ENCODE measurements around the gene CLOCK.

CLOCK gene

DNA sequence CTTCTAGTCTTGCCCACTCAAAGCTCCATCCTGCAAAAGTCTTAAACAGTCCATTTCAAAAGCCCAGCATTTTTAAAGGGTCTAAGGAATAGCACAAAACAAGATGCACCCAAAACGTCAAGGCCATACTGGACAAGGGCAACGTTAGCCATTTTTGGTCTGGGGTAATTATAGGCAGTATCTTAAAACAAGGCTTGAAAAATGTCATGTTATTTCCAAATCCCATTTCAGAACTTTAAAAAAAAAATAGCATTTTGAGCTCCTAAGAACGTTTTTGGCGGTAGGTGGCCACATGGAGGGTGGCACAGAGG lies 151.5 kb downstream of the CLOCK start:
- Histone ChIP-seq H3K4me3 (peak overlapping the region; percentile 93), H3K27ac (peak overlapping the region; percentile 99 to 100)
- TF ChIP-seq, protein P1, sequence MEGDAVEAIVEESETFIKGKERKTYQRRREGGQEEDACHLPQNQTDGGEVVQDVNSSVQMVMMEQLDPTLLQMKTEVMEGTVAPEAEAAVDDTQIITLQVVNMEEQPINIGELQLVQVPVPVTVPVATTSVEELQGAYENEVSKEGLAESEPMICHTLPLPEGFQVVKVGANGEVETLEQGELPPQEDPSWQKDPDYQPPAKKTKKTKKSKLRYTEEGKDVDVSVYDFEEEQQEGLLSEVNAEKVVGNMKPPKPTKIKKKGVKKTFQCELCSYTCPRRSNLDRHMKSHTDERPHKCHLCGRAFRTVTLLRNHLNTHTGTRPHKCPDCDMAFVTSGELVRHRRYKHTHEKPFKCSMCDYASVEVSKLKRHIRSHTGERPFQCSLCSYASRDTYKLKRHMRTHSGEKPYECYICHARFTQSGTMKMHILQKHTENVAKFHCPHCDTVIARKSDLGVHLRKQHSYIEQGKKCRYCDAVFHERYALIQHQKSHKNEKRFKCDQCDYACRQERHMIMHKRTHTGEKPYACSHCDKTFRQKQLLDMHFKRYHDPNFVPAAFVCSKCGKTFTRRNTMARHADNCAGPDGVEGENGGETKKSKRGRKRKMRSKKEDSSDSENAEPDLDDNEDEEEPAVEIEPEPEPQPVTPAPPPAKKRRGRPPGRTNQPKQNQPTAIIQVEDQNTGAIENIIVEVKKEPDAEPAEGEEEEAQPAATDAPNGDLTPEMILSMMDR (IDR thresholded peaks at IDR 0.05), result no peak
- DNase-seq (ENCODE audit: low spot score), result no peak

DNA sequence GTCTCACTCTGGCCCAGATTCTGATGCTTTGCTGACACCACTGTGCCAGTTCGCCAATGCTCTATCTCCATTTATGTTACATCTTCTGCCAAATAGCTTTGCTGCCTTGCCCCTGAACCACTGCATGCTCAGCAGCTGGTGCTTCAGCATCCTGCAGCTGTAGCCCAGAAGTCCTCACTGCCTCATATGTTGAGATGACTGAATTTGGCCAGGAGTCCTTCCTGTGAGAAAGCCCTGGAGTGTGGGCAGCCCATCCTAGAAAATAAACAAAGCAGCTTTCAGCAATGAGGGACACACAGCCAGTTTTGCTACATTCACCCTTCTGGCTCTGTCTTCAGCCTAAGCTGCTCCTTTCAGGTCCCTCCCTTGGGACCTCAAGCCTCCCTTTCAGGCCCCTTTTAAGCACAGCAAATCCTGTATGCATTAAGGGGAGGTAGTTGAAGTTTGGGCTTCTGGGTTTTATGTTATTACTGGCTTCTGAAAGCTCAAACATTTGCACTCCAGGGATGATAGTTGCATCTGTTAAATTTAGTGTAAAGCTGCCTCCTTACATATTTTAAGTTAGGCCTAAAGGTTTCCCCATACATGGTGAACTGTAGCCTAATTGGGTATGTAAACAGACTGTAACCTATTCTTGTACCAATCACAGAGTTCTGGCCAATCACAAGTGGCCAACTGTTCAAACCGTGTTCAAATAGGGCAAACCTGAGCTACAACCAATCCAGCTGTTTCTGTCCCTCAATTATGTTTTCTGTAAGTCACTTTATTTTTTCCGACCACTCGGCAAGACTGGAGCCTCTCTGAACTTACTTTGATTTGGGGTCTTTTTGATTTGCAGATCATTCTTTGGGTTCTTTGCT lies 153.0 kb downstream of the CLOCK start:
- no peak overlapping the region for H3K4me3 ChIP-seq
- no peak for DNase-seq (ENCODE audit: low spot score)
- no peak overlapping the region for H3K27ac ChIP-seq
- TF ChIP-seq, protein P1 (IDR thresholded peaks at IDR 0.05), result no peak

DNA sequence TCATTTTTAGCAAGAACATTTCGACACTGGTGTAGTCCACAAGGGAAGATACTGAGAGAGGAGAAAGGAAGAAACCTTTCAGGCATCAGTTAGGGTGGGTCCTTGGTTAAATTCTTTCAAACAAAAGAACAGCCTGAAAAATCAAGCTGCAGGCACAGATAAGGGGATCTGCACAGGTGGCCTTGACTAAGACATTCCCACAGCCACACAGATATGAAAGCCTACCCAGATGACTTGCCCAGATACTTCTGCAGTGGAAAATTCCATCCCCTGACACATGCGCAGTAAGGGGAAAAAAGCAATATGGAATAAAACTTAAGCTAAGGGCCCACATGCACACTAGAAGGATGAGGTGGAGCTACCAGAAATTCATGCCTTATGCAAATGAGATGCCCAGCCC lies 159.9 kb downstream of the CLOCK start:
- TF ChIP-seq, protein P1 (IDR thresholded peaks at IDR 0.05), result no peak
- Histone ChIP-seq H3K4me3 (no peak overlapping the region), H3K27ac (no peak overlapping the region)
- no peak for DNase-seq (ENCODE audit: low spot score)

DNA sequence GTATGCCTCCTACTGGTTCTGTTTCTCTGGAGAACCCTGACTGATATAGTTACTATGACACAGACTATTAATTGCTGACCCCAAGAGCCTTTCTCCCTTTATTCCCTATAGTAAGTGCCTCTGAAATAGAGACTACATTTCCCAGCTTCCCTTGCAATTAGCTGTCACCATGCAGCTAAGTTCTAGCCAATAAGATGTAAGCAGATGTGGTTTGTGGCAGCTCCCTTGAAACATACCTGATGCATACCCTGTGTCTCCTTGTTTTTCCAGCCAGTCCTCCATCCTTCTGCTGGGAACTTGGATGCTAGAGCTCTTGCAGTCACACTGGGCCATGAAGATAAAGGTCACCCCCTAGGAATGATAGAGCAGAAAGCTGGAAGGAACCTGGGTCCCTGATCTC lies 160.6 kb downstream of the CLOCK start:
- Histone ChIP-seq H3K4me3 (no peak overlapping the region), H3K27ac (no peak overlapping the region)
- TF ChIP-seq, protein P1 (IDR thresholded peaks at IDR 0.05), result no peak
- no peak for DNase-seq (ENCODE audit: low spot score)

DNA sequence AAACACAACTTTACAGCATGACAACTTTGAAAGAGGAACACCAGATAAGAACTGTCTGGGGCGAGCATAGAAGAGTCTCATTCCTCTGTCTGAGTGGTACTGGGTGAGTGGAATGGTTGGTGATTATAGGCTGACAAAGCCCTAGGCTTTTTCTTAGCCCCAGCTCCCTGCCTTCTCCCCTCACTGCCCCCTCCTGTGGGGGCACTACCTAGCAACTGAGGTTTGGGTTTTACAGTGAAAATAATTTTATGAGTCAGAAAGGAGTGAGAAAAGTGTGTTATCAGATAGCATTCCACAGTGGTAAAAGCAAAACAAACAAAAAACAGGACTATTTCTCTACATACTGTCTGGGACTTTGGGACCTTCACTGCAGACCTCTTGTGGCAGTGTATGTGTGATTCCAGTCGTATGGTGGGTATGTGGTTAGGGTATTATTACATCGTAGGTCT lies 161.5 kb downstream of the CLOCK start:
- TF ChIP-seq, protein P1 (IDR thresholded peaks at IDR 0.05), result no peak
- DNase-seq (ENCODE audit: low spot score), result no peak
- H3K4me3 ChIP-seq, result no peak overlapping the region
- H3K27ac ChIP-seq, result no peak overlapping the region

DNA sequence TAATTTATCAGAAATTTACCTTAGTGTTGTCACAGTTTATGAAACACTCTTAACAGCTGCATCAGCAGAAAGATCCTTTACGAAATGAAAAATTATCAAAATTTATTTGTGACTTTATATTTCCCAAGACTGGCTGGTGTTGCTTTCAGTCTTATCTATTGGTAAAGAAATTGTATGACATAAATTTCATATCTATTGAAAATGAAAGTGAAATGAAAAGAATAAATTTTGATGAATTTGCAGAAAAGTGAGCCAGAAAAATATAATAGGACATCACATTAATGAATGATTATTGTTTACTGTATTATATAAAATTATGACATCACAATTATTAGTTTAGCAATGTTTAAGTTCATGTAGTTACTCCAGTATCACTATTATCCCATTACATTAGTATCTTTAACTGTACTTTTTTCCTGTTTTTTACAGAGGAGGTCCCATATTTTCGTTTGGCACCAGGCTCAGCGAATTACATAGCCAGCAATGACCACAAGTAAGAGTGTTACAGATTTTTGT lies 164.2 kb downstream of the CLOCK start:
- TF ChIP-seq, protein P1 (IDR thresholded peaks at IDR 0.05), result no peak
- DNase-seq (ENCODE audit: low spot score), result no peak
- Histone ChIP-seq H3K27ac (no peak overlapping the region), H3K4me3 (no peak overlapping the region)

DNA sequence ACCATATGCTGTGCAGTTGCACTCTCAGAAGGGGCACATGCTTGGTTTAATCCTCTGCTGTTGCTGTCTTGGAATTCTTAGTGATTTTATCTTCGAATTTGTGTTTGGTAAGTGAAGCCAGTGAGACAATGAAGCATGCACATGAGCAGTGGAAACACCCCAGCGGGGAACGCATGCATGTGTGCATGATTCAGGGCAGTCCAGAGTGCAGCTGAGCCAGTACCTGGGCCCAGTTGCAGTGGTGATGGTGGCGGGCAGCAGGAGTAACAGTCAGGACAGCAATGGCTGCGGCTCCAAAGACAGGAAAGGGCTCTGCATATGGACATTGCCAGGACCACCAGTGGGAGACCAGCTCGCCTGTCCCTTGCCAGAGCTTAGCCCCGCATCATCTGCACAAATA lies 165.2 kb downstream of the CLOCK start:
- TF ChIP-seq, protein P1 (IDR thresholded peaks at IDR 0.05), result no peak
- Histone ChIP-seq H3K27ac (no peak overlapping the region), H3K4me3 (no peak overlapping the region)
- DNase-seq (ENCODE audit: low spot score), result no peak
